Peyer's patch (tissue), 4 donors: Measurements from ENCODE around the gene CALN1. TPM values are rescaled to one million over a fixed set of nuclear protein-coding genes. Genes with fewer than 3 reads are reported as not detected.

Experiments used
- DNase-seq, 3 donors: peaks; one replicate each; pipeline ENCODE4 v3.0.0-alpha.2; 2017 to 2019
- H3K27ac ChIP-seq, 4 donors: fragments of 200-600 bp; sonication (generic); one replicate each; pipeline ENCODE4 v1.5.1; 2016 to 2019
- H3K27me3 ChIP-seq, 2 donors: fragments of 200-600 bp; sonication (generic); one replicate each; pipeline ENCODE4 v1.5.1; 2019
- H3K36me3 ChIP-seq, 3 donors: fragments of 200-600 bp; sonication (generic); one replicate each; pipeline ENCODE4 v1.5.1; 2016 to 2019
- H3K4me1 ChIP-seq, 4 donors: fragments of 200-600 bp; sonication (generic); one replicate each; pipeline ENCODE4 v1.5.1; 2016 to 2019
- H3K4me3 ChIP-seq, 4 donors: fragments of 200-600 bp; sonication (generic); 1 replicate in 3 of 4; 2 replicates in 1 of 4; pipeline ENCODE4 v1.5.1; 2016 to 2019; ENCODE audit warnings: mild to moderate bottlenecking in 1 of 4
- H3K9me3 ChIP-seq, 4 donors: fragments of 200-600 bp; sonication (generic); one replicate each; pipeline ENCODE4 v1.5.1; 2016 to 2019; ENCODE audit warnings: mild to moderate bottlenecking in 1 of 4
- CTCF ChIP-seq, 6 experiments: fragments of 450-650 bp in 4 of 6; fragments of 200-600 bp in 2 of 6; sonication (generic) in 1 of 6; IDR thresholded peaks; one replicate each; pipeline ENCODE4 v1.5.1; 2017 to 2019; ENCODE audit warnings: antibody characterized with exemption in 6 of 6, mild to moderate bottlenecking in 3 of 6, moderate library complexity in 1 of 6
- POLR2A ChIP-seq, 2 donors: fragments of 450-650 bp; IDR thresholded peaks; one replicate each; pipeline ENCODE4 v1.5.1; 2017; ENCODE audit warnings: antibody characterized with exemption in 2 of 2, mild to moderate bottlenecking in 2 of 2, moderate library complexity in 2 of 2
- total RNA-seq, 4 donors: library from RNA; depleted of rRNA; stranded (reverse); fragments of >200 nt; gene quantifications; one replicate each; pipeline ENCODE4 v1.1.0, GENCODE V29; 2016

Gene CALN1
- total RNA-seq, 4 donors from 2014 or later, result 0.13 TPM; not detected in 3

- H3K4me1 ChIP-seq, result no peaks in the 10 kb centered on the region
- H3K36me3 ChIP-seq, result no peaks in the 10 kb centered on the region
- no peak overlapping the region for H3K4me3 ChIP-seq
- DNase-seq, result no peak
- TF ChIP-seq CTCF (IDR thresholded peaks at IDR 0.05) (no peak), POLR2A (IDR thresholded peaks at IDR 0.05) (no peak)
- no peak overlapping the region for H3K27ac ChIP-seq
- H3K27me3 ChIP-seq, result no peaks in the 10 kb centered on the region
- H3K9me3 ChIP-seq, result peaks cover 0 to 4% (median 0%) of the 10 kb centered on the region in 4 donors
Observed at GRCh38 chr7:72335561-72336381, 76.4 kb downstream of the CALN1 start.

- H3K4me3 ChIP-seq, result no peak overlapping the region
- H3K36me3 ChIP-seq, result no peaks in the 10 kb centered on the region
- no peak overlapping the region for H3K27ac ChIP-seq
- no peaks in the 10 kb centered on the region for H3K27me3 ChIP-seq
- TF ChIP-seq CTCF (IDR thresholded peaks at IDR 0.05) (no peak), POLR2A (IDR thresholded peaks at IDR 0.05) (no peak)
- no peak for DNase-seq
- H3K4me1 ChIP-seq, result no peaks in the 10 kb centered on the region
- peaks cover 0 to 4% (median 0%) of the 10 kb centered on the region in 4 donors for H3K9me3 ChIP-seq
Observed at GRCh38 chr7:72334698-72335097, 77.4 kb downstream of the CALN1 start.

GRCh38 chr7:72334066-72334465 lies 78.1 kb downstream of the CALN1 start:
- Histone ChIP-seq H3K36me3 (no peaks in the 10 kb centered on the region), H3K27ac (no peak overlapping the region), H3K27me3 (no peaks in the 10 kb centered on the region), H3K4me3 (no peak overlapping the region), H3K9me3 (peaks cover 0 to 4% (median 0%) of the 10 kb centered on the region in 4 donors), H3K4me1 (no peaks in the 10 kb centered on the region)
- no peak for DNase-seq
- TF ChIP-seq POLR2A (IDR thresholded peaks at IDR 0.05) (no peak), CTCF (IDR thresholded peaks at IDR 0.05) (no peak)

GRCh38 chr7:72326811-72327210 lies 85.3 kb downstream of the CALN1 start:
- Histone ChIP-seq H3K27me3 (no peaks in the 10 kb centered on the region), H3K27ac (no peak overlapping the region), H3K9me3 (peaks cover 0 to under 1% (median 0%) of the 10 kb centered on the region in 4 donors), H3K4me1 (no peaks in the 10 kb centered on the region), H3K36me3 (no peaks in the 10 kb centered on the region), H3K4me3 (no peak overlapping the region)
- DNase-seq, result no peak
- TF ChIP-seq POLR2A (IDR thresholded peaks at IDR 0.05), result no peak
- TF ChIP-seq CTCF (IDR thresholded peaks at IDR 0.05), result no peak

- DNase-seq, result no peak
- no peak overlapping the region for H3K4me3 ChIP-seq
- H3K9me3 ChIP-seq, result no peaks in the 10 kb centered on the region
- no peaks in the 10 kb centered on the region for H3K4me1 ChIP-seq
- TF ChIP-seq CTCF (IDR thresholded peaks at IDR 0.05) (no peak), POLR2A (IDR thresholded peaks at IDR 0.05) (no peak)
- H3K27ac ChIP-seq, result no peak overlapping the region
- no peaks in the 10 kb centered on the region for H3K27me3 ChIP-seq
- no peaks in the 10 kb centered on the region for H3K36me3 ChIP-seq
Observed at GRCh38 chr7:72326365-72326764, 85.8 kb downstream of the CALN1 start.
